B cell (primary cell): ENCODE results near the gene NEMP1. TPM values are rescaled to one million over a fixed set of nuclear protein-coding genes. Genes with fewer than 3 reads are reported as not detected.

Source experiments
- ATAC-seq: fragments of 200-7000 bp; cut with Tn5 transposase; one replicate; pipeline ENCODE4 v1.10.0; 2021; ENCODE audit warnings: low read depth, mild to moderate bottlenecking, moderate number of reproducible peaks, moderate library complexity
- CTCF ChIA-PET: fragments of 350-600 bp; sonication (Branson Sonifier 250); formaldehyde crosslinking; loops from one replicate; lab custom pipeline; 2021; ENCODE audit warnings: antibody characterized with exemption, inconsistent platforms; lab: Charles Lee
- POLR2A ChIA-PET: fragments of 350-600 bp; sonication (Branson Sonifier 250); formaldehyde crosslinking; loops from one replicate; lab custom pipeline; 2021; ENCODE audit warnings: antibody characterized with exemption; lab: Charles Lee
- DNase-seq: peaks from one replicate; pipeline ENCODE4 v3.0.0; 2013
- H2AFZ ChIP-seq: 2 replicates; pipeline ENCODE4 v1.6.1; 2012; ENCODE audit warnings: mild to moderate bottlenecking, low read depth, low read length; ENCODE audit not compliant: insufficient read depth, poor library complexity, severe bottlenecking
- H3K27ac ChIP-seq, 2 donors: 1 replicate in 1 of 2; 2 replicates in 1 of 2; pipeline ENCODE4 v1.5.1; 2012 to 2013; ENCODE audit warnings: low read length in 2 of 2, mild to moderate bottlenecking in 2 of 2, moderate library complexity in 1 of 2
- H3K27me3 ChIP-seq, 4 experiments: fragments of 200-600 bp in 1 of 4; sonication (generic) in 1 of 4; replicated peaks in 1 of 4; 1 replicate in 2 of 4; 2 replicates in 2 of 4; pipeline versions ENCODE4 v1.6.1 to v1.7.0; 2013 to 2016; ENCODE audit warnings: low read length in 3 of 4, mild to moderate bottlenecking in 2 of 4, mixed read lengths in 1 of 4, moderate library complexity in 1 of 4; ENCODE audit not compliant: insufficient read depth in 4 of 4, control insufficient read depth in 3 of 4; ENCODE audit errors: control extremely low read depth in 1 of 4
- H3K36me3 ChIP-seq, 2 experiments: replicated peaks in 1 of 2; 1 replicate in 1 of 2; 2 replicates in 1 of 2; pipeline versions ENCODE4 v1.6.1 to v1.7.1; 2013; ENCODE audit warnings: low read length in 1 of 2; ENCODE audit not compliant: insufficient read depth in 2 of 2, control insufficient read depth in 1 of 2; ENCODE audit errors: control extremely low read depth in 1 of 2, extremely low read depth in 1 of 2
- H3K4me1 ChIP-seq, 2 donors: fragments of 200-600 bp in 1 of 2; sonication (generic) in 1 of 2; 1 replicate in 1 of 2; 2 replicates in 1 of 2; pipeline versions ENCODE4 v1.5.1 to v1.6.1; 2013 to 2017; ENCODE audit warnings: low read length in 2 of 2; ENCODE audit not compliant: control insufficient read depth in 2 of 2, insufficient read depth in 2 of 2
- H3K4me2 ChIP-seq: replicated peaks from 2 replicates; pipeline ENCODE3; 2012; ENCODE audit warnings: mild to moderate bottlenecking, low read depth, low read length; ENCODE audit not compliant: poor library complexity, severe bottlenecking
- H3K4me3 ChIP-seq, 5 experiments: fragments of 200-600 bp in 1 of 5; sonication (generic) in 1 of 5; 1 replicate in 3 of 5; 2 replicates in 2 of 5; pipeline versions ENCODE4 v1.5.1 to v1.7.0; 2011 to 2016; ENCODE audit warnings: low read length in 4 of 5, mild to moderate bottlenecking in 4 of 5, low read depth in 2 of 5, control low read depth in 1 of 5, moderate library complexity in 1 of 5; ENCODE audit not compliant: insufficient read depth in 1 of 5; ENCODE audit errors: control extremely low read depth in 1 of 5, extremely low read depth in 1 of 5
- H3K79me2 ChIP-seq: fragments of 200-600 bp; sonication (generic); one replicate; pipeline ENCODE4 v1.6.0; 2016; ENCODE audit warnings: low read length; ENCODE audit not compliant: control insufficient read depth, insufficient read depth
- H3K9ac ChIP-seq: fragments of 200-600 bp; sonication (generic); 2 replicates; pipeline ENCODE4 v1.6.1; 2017; ENCODE audit warnings: mild to moderate bottlenecking, low read length, moderate library complexity
- H3K9me3 ChIP-seq, 3 donors: one replicate each; pipeline versions ENCODE4 v1.6.1 to v1.7.1; 2013; ENCODE audit warnings: low read length in 2 of 3; ENCODE audit not compliant: control insufficient read depth in 2 of 3, insufficient read depth in 1 of 3; ENCODE audit errors: control extremely low read depth in 1 of 3
- H4K20me1 ChIP-seq: 2 replicates; pipeline ENCODE4 v1.6.0; 2012; ENCODE audit warnings: mild to moderate bottlenecking, low read length; ENCODE audit not compliant: insufficient read depth, control insufficient read depth, poor library complexity, severe bottlenecking
- H3K27ac Mint-ChIP-seq: one replicate; pipeline ENCODE4 v1.8.0; 2021; ENCODE audit warnings: mixed read lengths
- H3K27me3 Mint-ChIP-seq: one replicate; pipeline ENCODE4 v1.8.0; 2021; ENCODE audit warnings: mixed read lengths
- H3K4me1 Mint-ChIP-seq: one replicate; pipeline ENCODE4 v1.8.0; 2021; ENCODE audit warnings: mixed read lengths
- H3K4me3 Mint-ChIP-seq: one replicate; pipeline ENCODE4 v1.8.0; 2021; ENCODE audit warnings: mixed read lengths
- H3K9me3 Mint-ChIP-seq: one replicate; pipeline ENCODE4 v1.8.0; 2022; ENCODE audit warnings: mixed read lengths; ENCODE audit not compliant: insufficient read depth
- EZH2 ChIP-seq: IDR thresholded peaks from 2 replicates; pipeline ENCODE4 v1.6.1; 2012; ENCODE audit warnings: borderline replicate concordance, low read depth, mild to moderate bottlenecking, moderate library complexity, low read length; ENCODE audit not compliant: insufficient read depth, poor library complexity, severe bottlenecking
- WGBS: methylation state at CpG from one replicate; pipeline ENCODE4 v1.1.5; 2013; ENCODE audit warnings: missing lambda C conversion rate; ENCODE audit not compliant: insufficient coverage; 5-methylcytosine and 5-hydroxymethylcytosine counted together
- intact Hi-C: fragments of 100-400 bp; cut with micrococcal nuclease; formaldehyde crosslinking; loops from one replicate; pipeline ENCODE4 v1.10.0; 2022
- polyA plus RNA-seq: library from polyadenylated mRNA; depleted of rRNA; stranded (reverse); fragments of >200 nt; gene quantifications from 2 replicates; pipeline ENCODE4 v1.2.3, GENCODE V29; 2012
- total RNA-seq, 2 donors: library from RNA; stranded (reverse); fragments of 120-200 nt in 1 of 2; gene quantifications; 1 replicate in 1 of 2; 2 replicates in 1 of 2; pipeline versions ENCODE4 v1.2.3 to v1.2.4, GENCODE V29; 2013 to 2022
- TF ChIP-seq, protein P1 (sequence below): fragments of 200-600 bp; IDR thresholded peaks from one replicate; pipeline ENCODE4 v1.8.0; 2022; ENCODE audit warnings: antibody characterized with exemption, mild to moderate bottlenecking

Gene NEMP1
- total and polyA plus RNA-seq, 2 donors (not counting 1 experiment from before 2014, with no cell fraction given) = 13.6 to 35.0 TPM

DNA sequence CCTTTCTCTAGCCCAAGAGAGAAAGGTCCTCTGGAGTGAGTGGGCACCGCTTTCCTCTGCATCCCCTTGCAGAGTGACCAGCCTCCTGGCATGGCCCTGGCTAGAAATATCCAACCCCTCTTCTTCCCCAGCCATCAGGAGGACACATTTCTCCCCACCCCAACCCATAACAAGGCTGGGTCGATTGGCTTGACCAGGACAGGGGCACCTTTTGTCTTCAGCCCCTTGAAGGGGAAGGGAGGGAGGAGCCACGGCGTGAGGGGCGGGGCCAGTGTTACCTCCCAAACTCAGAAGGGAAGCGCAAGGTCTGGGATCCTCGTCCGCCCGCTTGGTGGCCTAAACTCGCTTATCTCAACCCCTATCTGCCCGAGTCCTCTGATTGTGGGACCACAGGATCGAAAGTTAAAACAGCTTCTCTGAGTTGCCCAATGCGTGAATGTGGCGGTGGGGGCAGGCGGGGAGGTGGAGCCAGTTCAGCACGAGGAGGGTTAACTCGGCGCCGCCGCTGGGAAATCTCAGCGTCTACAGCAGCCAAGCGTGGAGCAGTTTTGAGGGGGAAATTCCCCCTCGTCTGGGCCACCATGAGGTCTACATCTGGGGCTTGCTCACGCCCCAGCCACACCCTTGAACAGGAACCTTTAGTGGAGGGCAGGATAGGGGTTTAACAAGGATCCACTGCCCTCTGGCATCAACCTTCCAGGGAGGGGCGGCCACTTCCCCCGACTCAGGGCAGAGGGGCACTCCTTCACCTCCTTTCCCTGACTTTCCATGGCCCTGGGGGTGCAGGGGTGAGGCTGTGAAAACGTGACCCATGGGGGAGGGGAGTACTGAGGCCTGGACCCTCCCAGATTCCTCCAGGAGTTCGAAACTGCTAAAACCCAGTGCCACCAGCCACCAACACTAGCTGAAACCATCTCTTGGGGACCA lies 31.8 kb upstream of the NEMP1 start:
- H3K4me3 Mint-ChIP-seq = peak overlapping the region; percentile 99
- H3K4me1 ChIP-seq = peaks cover 20 to 40% of the 10 kb centered on the region in 2 donors
- POLR2A ChIA-PET = interaction anchor here (0.6 to 5.0 kb wide), 14 partner anchors 10 to 982 kb away, joined by 3 to 139 read pairs (median 8); partner anchors contain the start of genes ESYT1, NAB2, NEMP1 and RNF41
- DNase-seq (peak; percentile 91), ATAC-seq (peak; percentile 52)
- intact Hi-C loops = loop anchor here (1.0 to 5.0 kb wide), 4 partner anchors 23 to 347 kb away; partner anchors contain the start of genes GLI1, INHBE and NEMP1
- no peaks in the 10 kb centered on the region for H3K27me3 ChIP-seq
- peaks cover 49% of the 10 kb centered on the region for H4K20me1 ChIP-seq
- peaks cover 43% of the 10 kb centered on the region for H3K4me1 Mint-ChIP-seq
- TF ChIP-seq, protein P1, sequence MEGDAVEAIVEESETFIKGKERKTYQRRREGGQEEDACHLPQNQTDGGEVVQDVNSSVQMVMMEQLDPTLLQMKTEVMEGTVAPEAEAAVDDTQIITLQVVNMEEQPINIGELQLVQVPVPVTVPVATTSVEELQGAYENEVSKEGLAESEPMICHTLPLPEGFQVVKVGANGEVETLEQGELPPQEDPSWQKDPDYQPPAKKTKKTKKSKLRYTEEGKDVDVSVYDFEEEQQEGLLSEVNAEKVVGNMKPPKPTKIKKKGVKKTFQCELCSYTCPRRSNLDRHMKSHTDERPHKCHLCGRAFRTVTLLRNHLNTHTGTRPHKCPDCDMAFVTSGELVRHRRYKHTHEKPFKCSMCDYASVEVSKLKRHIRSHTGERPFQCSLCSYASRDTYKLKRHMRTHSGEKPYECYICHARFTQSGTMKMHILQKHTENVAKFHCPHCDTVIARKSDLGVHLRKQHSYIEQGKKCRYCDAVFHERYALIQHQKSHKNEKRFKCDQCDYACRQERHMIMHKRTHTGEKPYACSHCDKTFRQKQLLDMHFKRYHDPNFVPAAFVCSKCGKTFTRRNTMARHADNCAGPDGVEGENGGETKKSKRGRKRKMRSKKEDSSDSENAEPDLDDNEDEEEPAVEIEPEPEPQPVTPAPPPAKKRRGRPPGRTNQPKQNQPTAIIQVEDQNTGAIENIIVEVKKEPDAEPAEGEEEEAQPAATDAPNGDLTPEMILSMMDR = no peak
- TF ChIP-seq EZH2 = no peak
- no peaks in the 10 kb centered on the region for H3K27me3 Mint-ChIP-seq
- H3K27ac Mint-ChIP-seq = peak overlapping the region; percentile 98
- H3K4me3 ChIP-seq = peak overlapping the region; percentile 87 to 100 (median 100)
- CTCF ChIA-PET = interaction anchor here (1.1 to 14.2 kb wide), 14 partner anchors 13 to 992 kb away, joined by 3 to 420 read pairs (median 18); partner anchors contain the start of genes HSD17B6, NAB2, NEMP1 and ZBTB39
- no peaks in the 10 kb centered on the region for H3K9me3 ChIP-seq
- peak overlapping the region; percentile 96 to 100 for H3K27ac ChIP-seq
- peak overlapping the region; percentile 93 for H3K9ac ChIP-seq
- no peaks in the 10 kb centered on the region for H3K9me3 Mint-ChIP-seq
- peak overlapping the region; percentile 96 for H3K4me2 ChIP-seq
- peak overlapping the region; percentile 60 for H2AFZ ChIP-seq
- WGBS = 6% methylated on average over 12 of the region's 28 CpGs
- H3K79me2 ChIP-seq = peaks cover 75% of the 10 kb centered on the region
- H3K36me3 ChIP-seq = peaks cover 2 to 42% of the 10 kb centered on the region in 2 experiments
